T-helper 1 cell treated with Interleukin-12 subunit alpha and Interleukin-12 subunit beta and Interleukin-4 antibody, amounts not matched to agents 30 ng/mL and 1 ng/mL, for 36 hours (primary cell): ENCODE measurements around the gene OTOL1. TPM values are rescaled to one million over a fixed set of nuclear protein-coding genes. Genes with fewer than 3 reads are reported as not detected.

Source experiments
- intact Hi-C: fragments of 100-400 bp; cut with micrococcal nuclease; formaldehyde crosslinking; loops from one replicate; pipeline ENCODE4 v1.15.1; 2024
- total RNA-seq: library from RNA; stranded (reverse); gene quantifications from 2 replicates; pipeline ENCODE4 v1.2.3, GENCODE V29; 2022

OTOL1 gene
- total RNA-seq, 1 donor from 2014 or later = not detected

DNA sequence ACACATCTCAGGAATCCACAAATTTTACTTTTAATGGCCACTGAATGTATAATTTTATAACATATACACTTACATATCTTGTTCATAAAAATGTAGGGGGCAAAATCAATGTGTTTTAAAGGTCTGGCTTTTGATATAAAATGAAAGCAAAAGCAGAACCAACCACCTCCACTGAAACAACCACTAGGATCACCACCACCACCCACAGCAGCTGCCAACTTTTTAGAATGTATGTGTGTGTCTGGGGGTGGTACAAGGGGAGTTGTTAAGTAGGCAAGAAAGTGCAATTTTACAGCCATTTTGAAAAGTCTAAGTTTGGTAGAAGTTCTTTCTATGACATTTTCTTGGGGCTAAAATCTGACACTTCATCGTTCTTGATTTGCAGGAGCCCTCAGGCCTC is 44.0 kb downstream of the OTOL1 start:
- intact Hi-C loops = no loop called here

DNA sequence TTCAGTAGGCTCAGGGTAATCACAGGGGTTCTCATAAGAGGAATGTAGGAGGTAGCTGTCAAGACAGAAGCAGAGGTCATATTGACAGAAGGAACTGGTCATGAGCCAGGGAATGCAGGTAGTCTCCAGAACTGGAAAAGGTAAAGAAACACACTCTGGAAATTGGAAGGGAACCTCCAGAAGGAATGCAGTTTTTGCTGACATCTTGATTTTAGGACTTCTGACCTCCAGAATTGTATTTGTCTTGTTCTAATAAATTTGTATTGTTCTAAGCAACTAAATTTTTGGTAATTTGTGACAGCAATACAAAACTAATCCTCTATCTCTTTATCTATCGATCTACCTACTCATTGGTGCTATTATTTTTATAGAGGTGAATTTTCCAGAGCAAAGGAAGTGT is 49.2 kb downstream of the OTOL1 start:
- intact Hi-C loops = no loop called here

DNA sequence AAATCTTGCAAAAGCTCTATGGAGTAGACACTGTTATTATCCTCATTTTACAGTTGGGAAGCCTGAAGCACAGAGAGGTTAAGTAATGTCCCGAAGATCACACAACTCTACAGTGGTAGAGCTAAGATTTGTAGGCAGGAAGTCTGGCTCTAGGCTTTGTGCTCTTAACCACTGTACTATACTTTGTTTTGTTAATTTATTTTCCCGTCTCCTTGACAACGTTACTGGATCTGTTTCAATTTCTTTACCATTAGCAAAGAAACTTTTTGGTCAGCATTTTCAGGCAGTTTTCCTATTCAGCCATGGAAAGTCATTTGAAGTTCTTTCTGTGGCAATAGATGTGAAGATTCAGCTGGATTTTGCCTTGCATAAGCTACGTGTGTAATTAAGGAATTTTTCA is 51.7 kb downstream of the OTOL1 start:
- intact Hi-C loops = no loop called here

DNA sequence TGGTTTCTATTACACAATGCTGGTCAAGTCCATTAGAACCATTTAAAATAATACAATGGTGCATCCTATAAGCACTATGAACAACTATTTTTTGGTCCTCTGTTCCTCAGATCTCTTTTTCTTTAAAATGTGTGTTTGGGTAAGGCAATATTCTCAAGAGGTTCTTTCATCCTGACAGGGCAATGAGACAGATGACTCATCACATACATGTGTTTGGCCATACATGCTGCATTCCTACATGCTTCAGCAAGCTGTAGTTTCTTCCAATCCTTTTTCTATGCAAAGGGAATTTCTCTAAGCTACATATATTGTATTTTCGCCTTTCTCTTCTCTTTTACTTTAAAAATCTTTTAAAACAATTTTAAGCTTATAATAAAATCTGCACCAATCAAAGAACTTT is 52.7 kb downstream of the OTOL1 start:
- intact Hi-C loops = no loop called here

DNA sequence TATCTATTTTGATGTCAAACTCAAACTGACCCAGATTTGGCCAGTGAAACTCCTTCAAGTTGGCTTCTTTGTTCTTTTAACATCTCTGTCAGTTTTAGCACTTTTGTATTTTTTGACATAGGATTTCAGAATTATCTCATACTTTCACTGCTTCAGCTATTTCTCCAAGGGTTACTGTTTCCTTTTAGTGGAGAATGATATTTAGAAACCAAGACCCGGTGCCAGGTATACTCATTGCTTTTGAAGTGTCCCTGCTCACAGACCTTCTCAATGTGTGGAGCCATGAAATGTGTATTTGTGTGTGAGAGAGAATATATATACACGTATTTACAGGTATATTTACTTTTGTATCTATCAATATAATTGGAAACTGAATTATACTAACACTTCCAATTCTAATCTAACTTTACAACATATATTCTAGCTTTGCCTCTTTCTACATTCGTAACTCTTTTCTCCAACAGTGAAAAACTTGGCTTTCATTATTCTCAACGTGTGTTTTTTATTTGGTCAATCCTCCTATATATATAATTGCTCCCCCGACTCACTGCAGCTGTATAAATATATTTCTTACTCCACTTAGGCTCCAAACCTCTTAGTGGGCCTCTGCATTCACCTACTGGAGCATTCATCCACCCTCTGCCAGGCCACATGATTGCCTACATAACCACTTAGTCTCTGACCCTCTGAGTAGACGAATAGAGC is 54.0 kb downstream of the OTOL1 start:
- intact Hi-C loops = no loop called here

DNA sequence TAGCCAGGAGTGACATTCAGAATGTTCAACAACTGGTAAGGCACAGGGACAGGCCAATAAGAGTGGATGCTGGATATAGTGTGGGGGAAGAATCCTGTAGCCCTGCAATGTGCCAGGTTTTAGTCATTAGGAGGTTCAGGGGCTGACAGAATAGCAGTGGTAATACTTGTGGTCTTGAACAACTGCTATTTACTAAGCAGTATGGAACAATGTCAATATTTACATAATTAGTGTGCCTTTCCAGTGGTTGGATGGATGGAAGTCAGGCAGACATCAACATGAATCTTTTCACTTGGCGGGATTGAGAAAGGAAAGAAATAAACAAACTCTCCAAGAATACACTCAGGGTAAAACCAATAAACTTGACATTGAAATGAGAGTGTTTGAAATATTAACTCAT is 55.1 kb downstream of the OTOL1 start:
- intact Hi-C loops = no loop called here

DNA sequence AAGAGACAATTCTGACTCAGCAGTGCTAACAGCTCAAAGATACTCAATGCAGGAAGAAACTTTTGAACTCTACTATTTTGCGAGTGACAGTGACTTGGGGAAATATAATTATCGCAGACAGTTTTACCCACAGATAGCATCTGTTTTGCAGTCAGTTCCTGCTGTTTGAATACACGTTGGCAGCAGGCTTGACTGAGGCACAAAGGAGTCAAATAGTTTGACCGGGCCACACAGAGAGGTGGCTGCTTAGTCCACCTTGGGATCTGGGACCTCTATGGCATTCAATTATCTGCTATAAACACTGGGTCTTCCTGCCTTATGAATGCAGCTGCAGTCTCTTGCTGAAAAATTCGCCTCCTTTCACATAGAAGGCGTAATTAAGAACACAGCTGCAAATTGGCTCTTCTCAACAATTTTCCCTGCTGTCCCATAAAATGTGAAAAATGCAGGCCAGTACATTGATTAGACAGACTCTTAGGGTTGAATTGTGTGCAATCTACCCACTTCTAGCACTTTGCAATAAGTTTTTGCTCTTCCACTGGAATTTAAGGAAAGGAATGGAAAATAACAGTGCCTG is 56.5 kb downstream of the OTOL1 start:
- intact Hi-C loops = no loop called here

Other genes with a start within 250 kb of the OTOL1 start
- gene SPTSSB, start 125.3 kb upstream of the OTOL1 start, total RNA-seq = not detected in 2 replicates